Type B pancreatic cell (in vitro differentiated cells): ENCODE results near the gene AGPAT3. TPM values are rescaled to one million over a fixed set of nuclear protein-coding genes. Genes with fewer than 3 reads are reported as not detected.

Experiments used
- DNase-seq: peaks from one replicate; pipeline ENCODE4 v3.0.0; 2021; ENCODE audit warnings: mixed read lengths; ENCODE audit not compliant: unreplicated experiment; ENCODE audit errors: extremely low spot score
- H3K27ac Mint-ChIP-seq: 2 replicates; pipeline ENCODE4 v1.8.0; 2021; ENCODE audit warnings: mild to moderate bottlenecking, mixed read lengths
- H3K27me3 Mint-ChIP-seq: 2 replicates; pipeline ENCODE4 v1.8.0; 2021; ENCODE audit warnings: mixed read lengths
- H3K36me3 Mint-ChIP-seq: 2 replicates; pipeline ENCODE4 v1.8.0; 2021; ENCODE audit warnings: mixed read lengths
- H3K4me1 Mint-ChIP-seq: one replicate; pipeline ENCODE4 v1.8.0; 2021; ENCODE audit warnings: mixed read lengths; ENCODE audit not compliant: unreplicated experiment
- H3K4me3 Mint-ChIP-seq: 2 replicates; pipeline ENCODE4 v1.8.0; 2021; ENCODE audit warnings: mild to moderate bottlenecking, mixed read lengths
- H3K9me3 Mint-ChIP-seq: 2 replicates; pipeline ENCODE4 v1.8.0; 2021; ENCODE audit warnings: mixed read lengths
- CTCF ChIP-seq: fragments of 200-600 bp; sonication (generic); conservative IDR thresholded peaks from 2 replicates; pipeline ENCODE4 v1.5.0; 2021; ENCODE audit warnings: antibody characterized with exemption, mild to moderate bottlenecking
- total RNA-seq: library from RNA; stranded (reverse); gene quantifications from 2 replicates; pipeline ENCODE4 v1.2.1, GENCODE V29; 2021; ENCODE audit warnings: low replicate concordance

AGPAT3 gene
- total RNA-seq, 1 donor from 2014 or later, result 59.2 TPM

GRCh38 chr21:43957128-43957571 is 92.1 kb downstream of the AGPAT3 start:
- TF ChIP-seq CTCF, result no peak

GRCh38 chr21:43957611-43958362 is 92.8 kb downstream of the AGPAT3 start:
- Mint-ChIP-seq H3K27ac (no peak overlapping the region), H3K4me3 (no peak overlapping the region), H3K36me3 (peaks cover 14% of the 10 kb centered on the region), H3K9me3 (peaks cover under 1% of the 10 kb centered on the region), H3K27me3 (no peaks in the 10 kb centered on the region), H3K4me1 (peaks cover 24% of the 10 kb centered on the region)
- TF ChIP-seq CTCF, result no peak
- DNase-seq, result peak; percentile 67

More at GRCh38 chr21:43957128-43957571, 92.1 kb downstream of the AGPAT3 start:
- peaks cover 19% of the 10 kb centered on the region for H3K4me1 Mint-ChIP-seq
- H3K9me3 Mint-ChIP-seq, result no peaks in the 10 kb centered on the region
- no peak overlapping the region for H3K27ac Mint-ChIP-seq
- peak overlapping the region; percentile 69 for H3K4me3 Mint-ChIP-seq
- H3K36me3 Mint-ChIP-seq, result peaks cover 14% of the 10 kb centered on the region
- no peaks in the 10 kb centered on the region for H3K27me3 Mint-ChIP-seq
- peak; percentile 68 for DNase-seq

GRCh38 chr21:43958364-43959158 is 93.5 kb downstream of the AGPAT3 start:
- TF ChIP-seq CTCF, result no peak
- Mint-ChIP-seq H3K9me3 (peaks cover 5% of the 10 kb centered on the region), H3K27me3 (no peaks in the 10 kb centered on the region), H3K4me1 (peaks cover 25% of the 10 kb centered on the region), H3K36me3 (peaks cover 19% of the 10 kb centered on the region), H3K4me3 (no peak overlapping the region), H3K27ac (no peak overlapping the region)
- no peak for DNase-seq

GRCh38 chr21:43959231-43960116 is 94.5 kb downstream of the AGPAT3 start:
- Mint-ChIP-seq H3K4me1 (peaks cover 28% of the 10 kb centered on the region), H3K4me3 (no peak overlapping the region), H3K36me3 (peaks cover 19% of the 10 kb centered on the region), H3K9me3 (peaks cover 5% of the 10 kb centered on the region), H3K27ac (no peak overlapping the region), H3K27me3 (no peaks in the 10 kb centered on the region)
- no peak for TF ChIP-seq CTCF
- DNase-seq, result peak; percentile 66

GRCh38 chr21:43961382-43961909 is 96.4 kb downstream of the AGPAT3 start:
- Mint-ChIP-seq H3K9me3 (peaks cover 5% of the 10 kb centered on the region), H3K36me3 (peaks cover 19% of the 10 kb centered on the region), H3K4me3 (no peak overlapping the region), H3K27me3 (no peaks in the 10 kb centered on the region), H3K4me1 (peaks cover 23% of the 10 kb centered on the region), H3K27ac (no peak overlapping the region)
- no peak for DNase-seq
- TF ChIP-seq CTCF, result no peak
